Psoas muscle (tissue), 8 donors: ENCODE results near the gene MAPKAP1. TPM values are rescaled to one million over a fixed set of nuclear protein-coding genes. Genes with fewer than 3 reads are reported as not detected.

ENCODE experiments used
- ATAC-seq, 4 donors: fragments of 200-7000 bp; cut with Tn5 transposase; one replicate each; pipeline ENCODE4 v1.9.1; 2020; ENCODE audit warnings: moderate library complexity in 3 of 4, mild to moderate bottlenecking in 2 of 4
- DNase-seq, 2 donors: peaks; one replicate each; pipeline ENCODE4 v3.0.0-alpha.2; 2020
- H3K27ac ChIP-seq: fragments of 200-600 bp; one replicate; pipeline ENCODE4 v1.8.0; 2022
- H3K27me3 ChIP-seq, 3 donors: fragments of 200-600 bp in 1 of 3; one replicate each; pipeline versions ENCODE4 v1.6.1 to v1.8.0; 2013 to 2022; ENCODE audit warnings: low read length in 2 of 3, mild to moderate bottlenecking in 2 of 3, moderate library complexity in 1 of 3; ENCODE audit not compliant: insufficient read depth in 3 of 3
- H3K36me3 ChIP-seq, 2 donors: fragments of 200-600 bp in 1 of 2; one replicate each; pipeline versions ENCODE4 v1.6.1 to v1.8.0; 2013 to 2022; ENCODE audit warnings: low read depth in 1 of 2, mild to moderate bottlenecking in 1 of 2, moderate library complexity in 1 of 2; ENCODE audit not compliant: insufficient read depth in 1 of 2
- H3K4me1 ChIP-seq: fragments of 200-600 bp; one replicate; pipeline ENCODE4 v1.8.0; 2022
- H3K4me3 ChIP-seq: fragments of 200-600 bp; one replicate; pipeline ENCODE4 v1.8.0; 2022; ENCODE audit warnings: mild to moderate bottlenecking
- H3K9me3 ChIP-seq: fragments of 200-600 bp; one replicate; pipeline ENCODE4 v1.8.0; 2022
- WGBS, 3 donors: extraction: QIAGEN DNeasy Blood & Tissue Kit; methylation state at CpG; one replicate each; pipeline versions ENCODE4 v1.1.6 to v1.1.7; 2013; 5-methylcytosine and 5-hydroxymethylcytosine counted together
- intact Hi-C, 2 donors: fragments of 100-400 bp; cut with DNase I; formaldehyde crosslinking; loops; one replicate each; pipeline versions ENCODE4 v1.11.0 to v1.14.2; 2022
- polyA plus RNA-seq, 3 donors: library from polyadenylated mRNA; stranded (reverse); fragments of 200-250 nt; gene quantifications; one replicate each; pipeline ENCODE4 v1.2.3, GENCODE V29; 2013
- total RNA-seq, 4 donors: library from RNA; stranded (reverse); fragmentation: NEBNext Ultra II Directional in 2 of 4; extraction: Animal tissue kit (Norgen Biotek cat#: 25700) in 2 of 4; gene quantifications; one replicate each; pipeline versions ENCODE4 v1.2.1 to v1.2.4, GENCODE V29; 2021 to 2023
- TF ChIP-seq, protein P1 (sequence below): fragments of 200-600 bp; IDR thresholded peaks from one replicate; pipeline ENCODE4 v1.8.0; 2022; ENCODE audit warnings: antibody characterized with exemption
- donor health status: healthy with polysubstance abuse.
- donor health status: DM: no; HTN: no; CAD: no; lungs with moderate emphysema.
- donor health status: Bipolar disorder and iron deficiency.
- donor health status: healthy.
- donor health status: DM: yes; HTN: yes; CAD: no.
- donor health status: DM: no; HTN: no; CAD: no.
- donor health status: DM: no; HTN: no; CAD: no.
- donor health status: DM: yes; HTN: yes; CAD: no.

The MAPKAP1 gene
- total and polyA plus RNA-seq, 7 donors, result 64.2 to 124 (median 90.4) TPM

DNA sequence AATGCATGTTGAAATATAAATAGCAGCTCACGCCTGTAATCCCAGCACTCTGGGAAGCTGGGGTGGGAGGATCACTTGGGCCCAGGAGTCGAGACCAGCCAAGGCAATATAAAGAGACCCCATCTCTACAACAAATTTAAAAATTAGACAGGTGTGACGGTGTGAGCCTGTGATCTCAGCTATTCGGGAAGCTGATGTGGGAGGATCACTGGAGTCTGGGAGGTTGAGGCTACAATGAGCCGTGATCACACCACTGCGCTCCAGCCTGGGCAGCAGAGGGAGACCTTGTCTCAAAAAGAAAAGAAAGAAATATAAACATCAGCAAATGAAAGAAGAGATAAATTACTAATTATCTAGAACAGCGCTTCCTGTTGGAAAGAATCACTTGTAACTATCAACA lies 105.0 kb downstream of the MAPKAP1 start:
- no peak for ATAC-seq
- WGBS, 3 donors, result 90 to 94% (median 94%) methylated on average over 7 of the region's 7 CpGs
- Histone ChIP-seq H3K36me3 (no peaks in the 10 kb centered on the region), H3K4me1 (peaks cover 4% of the 10 kb centered on the region), H3K9me3 (no peaks in the 10 kb centered on the region), H3K27me3 (no peaks in the 10 kb centered on the region), H3K27ac (no peak overlapping the region), H3K4me3 (no peak overlapping the region)
- no peak for DNase-seq
- intact Hi-C loops, result no loop called here
- TF ChIP-seq, protein P1, sequence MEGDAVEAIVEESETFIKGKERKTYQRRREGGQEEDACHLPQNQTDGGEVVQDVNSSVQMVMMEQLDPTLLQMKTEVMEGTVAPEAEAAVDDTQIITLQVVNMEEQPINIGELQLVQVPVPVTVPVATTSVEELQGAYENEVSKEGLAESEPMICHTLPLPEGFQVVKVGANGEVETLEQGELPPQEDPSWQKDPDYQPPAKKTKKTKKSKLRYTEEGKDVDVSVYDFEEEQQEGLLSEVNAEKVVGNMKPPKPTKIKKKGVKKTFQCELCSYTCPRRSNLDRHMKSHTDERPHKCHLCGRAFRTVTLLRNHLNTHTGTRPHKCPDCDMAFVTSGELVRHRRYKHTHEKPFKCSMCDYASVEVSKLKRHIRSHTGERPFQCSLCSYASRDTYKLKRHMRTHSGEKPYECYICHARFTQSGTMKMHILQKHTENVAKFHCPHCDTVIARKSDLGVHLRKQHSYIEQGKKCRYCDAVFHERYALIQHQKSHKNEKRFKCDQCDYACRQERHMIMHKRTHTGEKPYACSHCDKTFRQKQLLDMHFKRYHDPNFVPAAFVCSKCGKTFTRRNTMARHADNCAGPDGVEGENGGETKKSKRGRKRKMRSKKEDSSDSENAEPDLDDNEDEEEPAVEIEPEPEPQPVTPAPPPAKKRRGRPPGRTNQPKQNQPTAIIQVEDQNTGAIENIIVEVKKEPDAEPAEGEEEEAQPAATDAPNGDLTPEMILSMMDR, result no peak

DNA sequence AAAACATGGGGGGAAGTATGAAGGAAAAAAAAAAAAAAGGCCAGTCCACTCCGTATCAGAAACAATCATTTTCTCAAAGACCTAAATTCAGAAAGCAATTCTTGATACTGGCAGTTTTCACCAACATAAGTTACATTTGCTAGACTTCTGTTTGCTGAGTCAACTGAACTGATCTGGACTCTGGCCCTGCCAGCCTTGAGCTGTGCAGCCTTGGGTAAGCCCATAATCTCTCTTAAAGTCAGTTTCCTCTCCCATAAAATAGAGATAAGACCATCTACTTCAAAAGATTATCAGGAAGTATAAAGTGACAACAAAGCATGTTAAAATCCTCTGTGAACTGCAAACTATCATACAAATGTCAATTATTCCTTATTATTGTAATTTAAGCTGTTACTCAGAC lies 106.8 kb downstream of the MAPKAP1 start:
- H3K36me3 ChIP-seq, result no peaks in the 10 kb centered on the region
- ATAC-seq (no peak), DNase-seq (no peak)
- H3K4me3 ChIP-seq, result no peak overlapping the region
- H3K4me1 ChIP-seq, result no peaks in the 10 kb centered on the region
- H3K27ac ChIP-seq, result no peak overlapping the region
- no peaks in the 10 kb centered on the region for H3K27me3 ChIP-seq
- no peaks in the 10 kb centered on the region for H3K9me3 ChIP-seq
- WGBS, 3 donors, result 72 to 100% (median 88%) methylated on average over 1 of the region's 1 CpG
- intact Hi-C loops, result no loop called here
- TF ChIP-seq, protein P1, result no peak

GRCh38 chr9:125594223-125594610 lies 112.8 kb downstream of the MAPKAP1 start:
- Histone ChIP-seq H3K9me3 (no peaks in the 10 kb centered on the region), H3K36me3 (no peaks in the 10 kb centered on the region), H3K27me3 (no peaks in the 10 kb centered on the region), H3K27ac (no peak overlapping the region), H3K4me1 (no peaks in the 10 kb centered on the region), H3K4me3 (no peak overlapping the region)
- intact Hi-C loops, result no loop called here
- TF ChIP-seq, protein P1, result no peak
- ATAC-seq (no peak), DNase-seq (no peak)
- 88 to 94% (median 92%) methylated on average over 3 of the region's 3 CpGs for WGBS, 3 donors

GRCh38 chr9:125593581-125594222 lies 113.3 kb downstream of the MAPKAP1 start:
- H3K9me3 ChIP-seq, result no peaks in the 10 kb centered on the region
- intact Hi-C loops, result no loop called here
- H3K27ac ChIP-seq, result no peak overlapping the region
- 85 to 92% (median 87%) methylated on average over 6 of the region's 6 CpGs for WGBS, 3 donors
- H3K4me1 ChIP-seq, result no peaks in the 10 kb centered on the region
- TF ChIP-seq, protein P1, result no peak
- no peak for DNase-seq
- no peaks in the 10 kb centered on the region for H3K36me3 ChIP-seq
- no peak overlapping the region for H3K4me3 ChIP-seq
- ATAC-seq, result no peak
- H3K27me3 ChIP-seq, result no peaks in the 10 kb centered on the region

DNA sequence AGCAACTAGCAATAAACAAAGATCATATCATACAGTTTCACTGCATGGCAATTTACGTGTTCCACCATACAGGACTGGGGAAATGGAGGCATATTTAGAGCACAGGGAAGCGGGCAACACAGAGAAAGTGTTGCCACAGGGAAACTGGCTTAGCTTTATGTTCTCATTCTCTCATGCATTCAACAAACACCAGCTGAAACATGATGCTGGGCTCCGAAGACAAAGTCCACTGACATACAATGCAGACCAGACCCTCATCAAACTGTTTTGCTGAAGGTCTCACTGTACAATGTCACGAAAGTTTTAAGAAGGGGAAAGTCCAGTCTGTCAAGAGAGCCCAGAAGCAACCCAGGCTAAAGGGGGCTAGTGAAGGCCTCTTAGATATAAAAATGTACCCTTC lies 115.1 kb downstream of the MAPKAP1 start:
- H3K4me1 ChIP-seq, result no peaks in the 10 kb centered on the region
- WGBS, 3 donors, result 95 to 97% (median 95%) methylated on average over 4 of the region's 4 CpGs
- no peaks in the 10 kb centered on the region for H3K27me3 ChIP-seq
- no peak for DNase-seq
- TF ChIP-seq, protein P1, result no peak
- ATAC-seq, result no peak
- no peak overlapping the region for H3K4me3 ChIP-seq
- no peaks in the 10 kb centered on the region for H3K36me3 ChIP-seq
- intact Hi-C loops, result no loop called here
- H3K27ac ChIP-seq, result no peak overlapping the region
- H3K9me3 ChIP-seq, result no peaks in the 10 kb centered on the region
